ENCODE results near the gene SPATA46.
"Not testable (repeated sequence)": the region's sequence is repeated elsewhere in the genome, so short reads cannot be mapped to it uniquely, and the experiment has no call there.

Gene SPATA46

GRCh38 chr1:162376691-162377090 lies at the start of gene SPATA46:
TSS of gene SPATA46 (minus strand) at chr1:162376854. CDS start at chr1:162376790, 64 bp downstream.
- no peak for DNase-seq (ENCODE audit: low read depth)
- H3K4me3 ChIP-seq (ENCODE audit: low read depth, low read length), result no peak within 1 kb of the TSS
- TF ChIP-seq CTCF (IDR thresholded peaks at IDR 0.05; ENCODE audit: control insufficient read depth, extremely low read depth, insufficient read depth), result no peak

DNA sequence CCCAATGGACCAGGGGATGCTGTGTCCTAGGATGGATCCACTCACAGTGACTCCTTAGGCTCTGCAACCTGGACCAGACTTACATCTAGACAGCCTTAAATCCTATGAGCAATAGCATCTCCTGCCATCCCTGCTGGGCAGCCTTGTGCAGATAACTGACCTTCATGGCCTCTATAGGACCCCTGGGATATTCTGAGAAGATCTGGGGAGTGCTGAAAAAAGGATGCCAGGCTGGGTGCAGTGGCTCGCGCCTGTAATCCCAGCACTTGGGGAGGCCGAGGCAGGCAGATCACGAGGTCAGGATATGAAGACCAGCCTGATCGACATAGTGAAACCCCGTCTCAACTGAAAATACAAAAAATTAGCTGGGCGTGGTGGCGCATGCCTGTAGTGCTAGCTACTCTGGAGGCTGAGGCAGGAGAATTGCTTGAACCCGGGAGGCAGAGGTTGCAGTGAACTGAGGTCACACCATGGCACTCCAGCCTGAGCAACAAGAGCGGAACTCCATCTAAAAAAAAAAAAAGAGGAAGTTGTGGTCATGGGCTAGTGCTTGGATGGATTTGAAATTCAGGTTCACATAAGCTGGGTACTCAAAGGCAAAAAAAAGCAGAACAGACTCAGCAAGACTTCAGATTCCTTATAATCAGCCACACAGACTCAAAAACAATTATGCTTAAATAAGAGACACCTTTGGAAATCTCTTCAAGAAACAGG lies 46.2 kb upstream of the SPATA46 start:
- TF ChIP-seq CTCF (IDR thresholded peaks at IDR 0.05; ENCODE audit: control insufficient read depth, extremely low read depth, insufficient read depth), result no peak
- H3K4me3 ChIP-seq (ENCODE audit: low read depth, low read length), result no peak overlapping the region
- no peak for DNase-seq (ENCODE audit: low read depth)

GRCh38 chr1:162421258-162422164 lies 44.9 kb upstream of the SPATA46 start:
- no peak for TF ChIP-seq CTCF (IDR thresholded peaks at IDR 0.05; ENCODE audit: control insufficient read depth, extremely low read depth, insufficient read depth)
- H3K4me3 ChIP-seq (ENCODE audit: low read depth, low read length), result no peak overlapping the region
- no peak for DNase-seq (ENCODE audit: low read depth)

DNA sequence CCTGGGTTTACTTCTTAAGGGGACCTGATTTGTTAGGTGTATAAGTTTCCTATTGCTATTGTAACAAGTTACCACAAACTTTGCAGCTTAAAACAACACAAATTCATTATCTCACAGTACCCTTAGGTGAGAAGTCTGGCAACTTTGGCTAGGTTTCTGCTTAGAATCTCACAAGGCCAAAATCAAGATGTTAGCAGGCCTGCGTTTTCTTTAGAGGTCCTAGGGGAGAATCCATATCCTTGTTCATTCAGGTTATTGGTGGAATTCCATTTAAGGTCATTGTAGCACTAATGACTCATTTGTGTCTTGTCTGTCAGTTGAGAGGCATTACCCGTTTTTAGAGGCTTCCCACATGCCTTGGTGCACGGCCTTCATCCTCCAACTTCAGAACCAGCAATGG lies 43.5 kb upstream of the SPATA46 start:
- DNase-seq (ENCODE audit: low read depth), result no peak
- TF ChIP-seq CTCF (IDR thresholded peaks at IDR 0.05; ENCODE audit: control insufficient read depth, extremely low read depth, insufficient read depth), result no peak

DNA sequence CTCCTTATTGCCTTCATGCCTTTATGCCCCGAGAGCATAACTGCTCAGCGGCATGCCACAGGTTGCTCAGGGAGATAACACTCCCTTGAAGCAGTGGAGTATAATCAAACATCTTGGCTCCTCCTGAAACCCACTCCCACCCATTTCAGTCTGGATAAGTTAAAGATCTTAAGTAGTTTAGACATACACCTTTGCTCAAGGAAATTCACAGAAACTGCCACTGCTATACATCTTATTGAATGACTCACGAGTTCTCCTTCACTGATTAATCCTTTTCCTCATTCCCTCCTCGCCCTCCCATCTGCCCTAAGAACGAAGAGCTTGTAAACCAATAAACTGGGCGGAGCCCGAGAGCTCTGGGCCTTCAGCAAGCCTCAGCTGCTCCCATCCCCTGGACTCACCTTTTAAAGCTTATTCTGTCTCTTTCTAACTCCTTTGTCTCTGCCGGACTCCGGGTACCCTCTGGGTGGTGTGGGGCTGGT lies 42.8 kb upstream of the SPATA46 start:
- H3K4me3 ChIP-seq (ENCODE audit: low read depth, low read length); DNase-seq (ENCODE audit: low read depth): not testable (repeated sequence)

More for the DNA sequence above, 43.5 kb upstream of the SPATA46 start:
- H3K4me3 ChIP-seq (ENCODE audit: low read depth, low read length), result no peak overlapping the region

DNA sequence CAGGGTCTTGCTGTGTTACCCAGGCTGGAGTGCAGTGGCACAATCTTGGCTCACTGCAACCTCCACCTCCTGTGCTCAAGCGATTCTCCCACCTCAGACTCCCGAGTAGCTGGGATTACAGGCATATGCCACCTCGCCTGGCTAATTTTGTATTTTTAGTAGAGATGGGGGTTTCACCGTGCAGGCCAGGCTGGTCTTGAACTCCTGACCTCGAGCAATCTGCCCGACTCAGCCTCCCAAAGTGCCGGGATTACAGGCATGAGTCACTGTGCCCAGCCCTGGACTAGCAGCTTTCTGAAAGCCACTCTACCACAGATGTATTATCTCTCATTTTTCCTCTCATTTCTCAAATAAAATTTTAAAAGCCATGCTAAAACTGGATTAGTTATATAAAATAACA lies 41.9 kb upstream of the SPATA46 start:
- not testable (repeated sequence) for DNase-seq (ENCODE audit: low read depth); H3K4me3 ChIP-seq (ENCODE audit: low read depth, low read length)

- H3K4me3 ChIP-seq (ENCODE audit: low read depth, low read length), result no peak overlapping the region
- no peak for DNase-seq (ENCODE audit: low read depth)
- no peak for TF ChIP-seq CTCF (IDR thresholded peaks at IDR 0.05; ENCODE audit: control insufficient read depth, extremely low read depth, insufficient read depth)
Measured at GRCh38 chr1:162417650-162418049, 41.0 kb upstream of the SPATA46 start.

Data from LNCaP clone FGC (cell line).